ENCODE results near the gene RIPK3. TPM values are rescaled to one million over a fixed set of nuclear protein-coding genes. Genes with fewer than 3 reads are reported as not detected.

The RIPK3 gene
- total RNA-seq, 3 donors from 2014 or later (not counting 1 experiment from before 2014, with no cell fraction given): 36.1 to 58.2 (median 45.5) TPM

- Mint-ChIP-seq H3K27ac (no peak overlapping the region), H3K4me1 (peaks cover 11 to 12% of the 10 kb centered on the region in 2 donors), H3K4me3 (no peak overlapping the region), H3K9me3 (no peaks in the 10 kb centered on the region), H3K27me3 (ENCODE audit: low read depth in 2 of 2) (peaks cover 9 to 16% of the 10 kb centered on the region in 2 donors), H3K36me3 (no peaks in the 10 kb centered on the region)
- Histone ChIP-seq H3K36me3 (ENCODE audit: control insufficient read depth, insufficient read depth, low read length) (no peaks in the 10 kb centered on the region), H3K4me1 (ENCODE audit: control insufficient read depth, insufficient read depth, low read length) (peaks cover 10% of the 10 kb centered on the region), H3K9me3 (ENCODE audit: control insufficient read depth, insufficient read depth, low read length) (no peaks in the 10 kb centered on the region), H3K4me3 (ENCODE audit: low read length) (no peak overlapping the region), H3K27me3 (ENCODE audit: control insufficient read depth, insufficient read depth, low read length) (peaks cover 2% of the 10 kb centered on the region), H3K27ac (ENCODE audit: low read length) (no peak overlapping the region)
- DNase-seq: no peak
- WGBS (ENCODE audit: insufficient coverage): 89% methylated on average over 6 of the region's 7 CpGs
- no peak for TF ChIP-seq CTCF (IDR thresholded peaks at IDR 0.05)
- intact Hi-C loops (cut with micrococcal nuclease): no loop called here
- no peak for ATAC-seq
Observed at GRCh38 chr14:24343795-24344660, 4.2 kb upstream of the RIPK3 start.

GRCh38 chr14:24342889-24343288, 3.1 kb upstream of the RIPK3 start:
- H3K9me3 ChIP-seq (ENCODE audit: control insufficient read depth, insufficient read depth, low read length): no peaks in the 10 kb centered on the region
- peaks cover 2% of the 10 kb centered on the region for H3K36me3 ChIP-seq (ENCODE audit: control insufficient read depth, insufficient read depth, low read length)
- H3K4me1 ChIP-seq (ENCODE audit: control insufficient read depth, insufficient read depth, low read length): peaks cover 21% of the 10 kb centered on the region
- ATAC-seq (no peak), DNase-seq (no peak)
- peaks cover 17 to 23% of the 10 kb centered on the region in 2 donors for H3K4me1 Mint-ChIP-seq
- no peak overlapping the region for H3K4me3 Mint-ChIP-seq
- peaks cover 6 to 9% of the 10 kb centered on the region in 2 donors for H3K27me3 Mint-ChIP-seq (ENCODE audit: low read depth in 2 of 2)
- no peak overlapping the region for H3K27ac Mint-ChIP-seq
- intact Hi-C loops (cut with micrococcal nuclease): no loop called here
- peaks cover 2% of the 10 kb centered on the region for H3K27me3 ChIP-seq (ENCODE audit: control insufficient read depth, insufficient read depth, low read length)
- no peaks in the 10 kb centered on the region for H3K9me3 Mint-ChIP-seq
- no peaks in the 10 kb centered on the region for H3K36me3 Mint-ChIP-seq
- 96% methylated on average over 3 of the region's 4 CpGs for WGBS (ENCODE audit: insufficient coverage)
- no peak for TF ChIP-seq CTCF (IDR thresholded peaks at IDR 0.05)
- no peak overlapping the region for H3K4me3 ChIP-seq (ENCODE audit: low read length)
- no peak overlapping the region for H3K27ac ChIP-seq (ENCODE audit: low read length)

GRCh38 chr14:24340606-24341005, 815 bp upstream of the RIPK3 start:
- DNase-seq (no peak), ATAC-seq (no peak)
- Histone ChIP-seq H3K4me1 (ENCODE audit: control insufficient read depth, insufficient read depth, low read length) (peaks cover 23% of the 10 kb centered on the region), H3K36me3 (ENCODE audit: control insufficient read depth, insufficient read depth, low read length) (peaks cover 18% of the 10 kb centered on the region), H3K9me3 (ENCODE audit: control insufficient read depth, insufficient read depth, low read length) (no peaks in the 10 kb centered on the region), H3K27ac (ENCODE audit: low read length) (no peak overlapping the region), H3K27me3 (ENCODE audit: control insufficient read depth, insufficient read depth, low read length) (peaks cover 2% of the 10 kb centered on the region), H3K4me3 (ENCODE audit: low read length) (no peak overlapping the region)
- Mint-ChIP-seq H3K27ac (no peak overlapping the region), H3K36me3 (peaks cover 9% of the 10 kb centered on the region), H3K9me3 (no peaks in the 10 kb centered on the region), H3K27me3 (ENCODE audit: low read depth in 2 of 2) (peaks cover 6 to 9% of the 10 kb centered on the region in 2 donors), H3K4me1 (peaks cover 24 to 32% of the 10 kb centered on the region in 2 donors), H3K4me3 (peak overlapping the region; percentile 17)
- intact Hi-C loops (cut with micrococcal nuclease): no loop called here
- no peak for TF ChIP-seq CTCF (IDR thresholded peaks at IDR 0.05)
- WGBS (ENCODE audit: insufficient coverage): 93% methylated on average over 1 of the region's 1 CpG

Measured in natural killer cell (primary cell).